GM12878 (cell line): ENCODE data around the gene HOXB6. TPM values are rescaled to one million over a fixed set of nuclear protein-coding genes. Genes with fewer than 3 reads are reported as not detected.

Experiments
- ATAC-seq: fragments of 200-7000 bp; cut with Tn5 transposase; 3 replicates; pipeline ENCODE4 v1.9.1; 2020; ENCODE audit warnings: mild to moderate bottlenecking, moderate library complexity
- BruUV-seq: library from RNA; stranded (reverse); fragments of 400-500 nt; replicated peaks from 2 replicates; lab custom pipeline; 2021; lab: Mats Ljungman, UMichigan
- CTCF ChIA-PET: fragments of 300-600 bp; sonication (Branson Sonifier 250); formaldehyde crosslinking; extraction: SDS; loops from one replicate; lab custom pipeline; 2021; ENCODE audit warnings: inconsistent platforms; lab: Yijun Ruan, JAX
- POLR2A ChIA-PET: fragments of 350-600 bp; formaldehyde crosslinking; extraction: SDS; loops from one replicate; lab custom pipeline; 2021; ENCODE audit warnings: inconsistent platforms; lab: Charles Lee
- RAD21 ChIA-PET: fragments of 300-600 bp; sonication (Branson Sonifier 250); formaldehyde crosslinking; loops from one replicate; lab custom pipeline; 2023; ENCODE audit warnings: antibody characterized with exemption; ENCODE audit not compliant: unreplicated experiment; lab: Charles Lee
- SMC1A ChIA-PET: fragments of 300-600 bp; sonication (Branson Sonifier 250); formaldehyde crosslinking; loops from one replicate; lab custom pipeline; 2023; ENCODE audit not compliant: unreplicated experiment, uncharacterized antibody; lab: Charles Lee
- DNase-seq: peaks from one replicate; pipeline ENCODE4 v3.0.0-alpha.2; 2011; ENCODE audit warnings: low read depth, low spot score
- FAIRE-seq: peaks from 3 replicates; lab custom pipeline; 2011; peaks lifted over from hg19 to GRCh38; lab: Jason Lieb, UNC
- H2AFZ ChIP-seq: 2 replicates; pipeline ENCODE4 v1.6.0; 2011; ENCODE audit warnings: low read depth, low read length, control low read depth; ENCODE audit not compliant: control insufficient read depth
- H3K27ac ChIP-seq: 2 replicates; pipeline ENCODE4 v1.5.1; 2011; ENCODE audit warnings: control low read depth; ENCODE audit not compliant: control insufficient read depth, insufficient read depth
- H3K27me3 ChIP-seq, 2 experiments: replicated peaks in 1 of 2; 2 replicates each; pipeline versions ENCODE4 v1.6.0 to v1.6.1; 2011; ENCODE audit warnings: low read length in 1 of 2; ENCODE audit not compliant: control insufficient read depth in 2 of 2, insufficient read depth in 2 of 2
- H3K36me3 ChIP-seq, 2 experiments: 2 replicates each; pipeline ENCODE4 v1.5.1; 2011; ENCODE audit warnings: low read length in 1 of 2; ENCODE audit not compliant: control insufficient read depth in 2 of 2, insufficient read depth in 2 of 2
- H3K4me1 ChIP-seq: 2 replicates; pipeline ENCODE4 v1.6.1; 2011; ENCODE audit warnings: mild to moderate bottlenecking, low read length, moderate library complexity, mixed read lengths; ENCODE audit not compliant: control insufficient read depth, insufficient read depth
- H3K4me2 ChIP-seq: 2 replicates; pipeline ENCODE4 v1.6.0; 2011; ENCODE audit warnings: control low read depth; ENCODE audit not compliant: control insufficient read depth, insufficient read depth
- H3K4me3 ChIP-seq: fragments of 200-600 bp; sonication (generic); 2 replicates; pipeline ENCODE4 v1.5.1; 2016
- H3K79me2 ChIP-seq: 2 replicates; pipeline ENCODE4 v1.6.0; 2011; ENCODE audit warnings: low read length; ENCODE audit not compliant: control insufficient read depth, insufficient read depth
- H3K9ac ChIP-seq: 2 replicates; pipeline ENCODE4 v1.8.0; 2011; ENCODE audit warnings: low read length, control low read depth, mixed read lengths; ENCODE audit not compliant: control insufficient read depth, insufficient read depth
- H3K9me3 ChIP-seq: replicated peaks from 3 replicates; pipeline ENCODE4 v1.5.1; 2011; ENCODE audit warnings: mild to moderate bottlenecking, low read length; ENCODE audit not compliant: control insufficient read depth, insufficient read depth
- H4K20me1 ChIP-seq: 2 replicates; pipeline ENCODE4 v1.6.0; 2011; ENCODE audit not compliant: control insufficient read depth, insufficient read depth
- CREB1 ChIP-seq: IDR thresholded peaks from 2 replicates; pipeline ENCODE4 v1.6.1; 2012; ENCODE audit warnings: low read depth, mild to moderate bottlenecking, inconsistent platforms
- NFXL1 ChIP-seq: fragments of 450-650 bp; IDR thresholded peaks from 2 replicates; pipeline ENCODE4 v1.6.1; 2017; ENCODE audit warnings: antibody characterized with exemption, mild to moderate bottlenecking, borderline replicate concordance
- PAX8 ChIP-seq: fragments of 450-650 bp; IDR thresholded peaks from 2 replicates; pipeline ENCODE4 v1.6.1; 2017; ENCODE audit warnings: mild to moderate bottlenecking, moderate library complexity
- POLR2AphosphoS5 ChIP-seq: IDR thresholded peaks from 2 replicates; pipeline ENCODE4 v1.6.1; 2011; ENCODE audit warnings: mild to moderate bottlenecking, low read length, inconsistent platforms
- SMAD5 ChIP-seq: IDR thresholded peaks from 2 replicates; pipeline ENCODE4 v1.6.1; 2016; ENCODE audit warnings: antibody characterized with exemption, low read depth
- SMARCA5 ChIP-seq: fragments of 450-650 bp; IDR thresholded peaks from 2 replicates; pipeline ENCODE4 v1.6.1; 2017; ENCODE audit warnings: mild to moderate bottlenecking
- SP1 ChIP-seq: IDR thresholded peaks from one replicate; pipeline ENCODE4 v1.6.1; 2011; ENCODE audit warnings: low read depth, low read length
- TBL1XR1 ChIP-seq: IDR thresholded peaks from 2 replicates; pipeline ENCODE4 v1.6.1; 2012; ENCODE audit warnings: low read depth, low read length, improper control_type of control experiment
- WGBS: methylation state at CpG from one replicate; pipeline ENCODE4 v1.1.6; 2016; ENCODE audit warnings: low lambda C conversion rate; ENCODE audit not compliant: insufficient replicate concordance, insufficient coverage; ENCODE audit errors: missing lambda C conversion rate; 5-methylcytosine and 5-hydroxymethylcytosine counted together
- in situ Hi-C: fragments of 300-500 bp; cut with MboI; formaldehyde crosslinking; loops from 9 replicates; pipeline ENCODE4 v1.14.3; 2018; ENCODE audit warnings: mixed read lengths
- intact Hi-C: fragments of 100-400 bp; cut with micrococcal nuclease; formaldehyde crosslinking; loops from one replicate; pipeline ENCODE4 v1.14.2; 2022; ENCODE audit not compliant: unreplicated experiment
- polyA plus RNA-seq, 11 experiments: library from polyadenylated mRNA; depleted of rRNA in 4 of 11; unstranded in 6 of 11; stranded (reverse) in 5 of 11; fragments of >200 nt; fragmentation: Nextera tagmentation in 4 of 11; fragmentation: Illumina TruSeq in 1 of 11; extraction: Ambion mirVana in 4 of 11; extraction: Trizol in 1 of 11; gene quantifications; 1 replicate in 1 of 11; 2 replicates in 10 of 11; pipeline versions ENCODE4 v1.2.1 to v1.2.3, GENCODE V29; 2011 to 2016; ENCODE audit warnings: inconsistent platforms in 2 of 11, missing spikeins in 2 of 11, low read depth in 1 of 11
- total RNA-seq, 4 experiments: library from RNA; depleted of rRNA in 3 of 4; stranded (reverse); fragments of >200 nt in 3 of 4; fragmentation: Illumina TruSeq in 1 of 4; extraction: Trizol in 1 of 4; gene quantifications; 2 replicates each; pipeline versions ENCODE4 v1.2.1 to v1.2.3, GENCODE V29; 2013 to 2021
- TF ChIP-seq, protein P1 (sequence below): IDR thresholded peaks from 2 replicates; pipeline ENCODE4 v1.6.1; 2012; ENCODE audit warnings: low read depth, low read length, improper control_type of control experiment
- TF ChIP-seq, protein P2 (sequence below): IDR thresholded peaks from 2 replicates; pipeline ENCODE4 v1.6.1; 2011; ENCODE audit warnings: low read depth, low read length, improper control_type of control experiment, borderline replicate concordance
- TF ChIP-seq, protein P3 (sequence below): fragments of 450-650 bp; formaldehyde crosslinking; IDR thresholded peaks from 2 replicates; pipeline ENCODE4 v1.4.0; 2020; ENCODE audit warnings: mild to moderate bottlenecking, moderate library complexity

The HOXB6 gene
- total and polyA plus RNA-seq, 10 of the 15 experiments (the other 5 are each of a cell fraction or from before 2014, with no cell fraction given): 0.04 to 0.51 (median 0.09) TPM; not detected in 2

DNA sequence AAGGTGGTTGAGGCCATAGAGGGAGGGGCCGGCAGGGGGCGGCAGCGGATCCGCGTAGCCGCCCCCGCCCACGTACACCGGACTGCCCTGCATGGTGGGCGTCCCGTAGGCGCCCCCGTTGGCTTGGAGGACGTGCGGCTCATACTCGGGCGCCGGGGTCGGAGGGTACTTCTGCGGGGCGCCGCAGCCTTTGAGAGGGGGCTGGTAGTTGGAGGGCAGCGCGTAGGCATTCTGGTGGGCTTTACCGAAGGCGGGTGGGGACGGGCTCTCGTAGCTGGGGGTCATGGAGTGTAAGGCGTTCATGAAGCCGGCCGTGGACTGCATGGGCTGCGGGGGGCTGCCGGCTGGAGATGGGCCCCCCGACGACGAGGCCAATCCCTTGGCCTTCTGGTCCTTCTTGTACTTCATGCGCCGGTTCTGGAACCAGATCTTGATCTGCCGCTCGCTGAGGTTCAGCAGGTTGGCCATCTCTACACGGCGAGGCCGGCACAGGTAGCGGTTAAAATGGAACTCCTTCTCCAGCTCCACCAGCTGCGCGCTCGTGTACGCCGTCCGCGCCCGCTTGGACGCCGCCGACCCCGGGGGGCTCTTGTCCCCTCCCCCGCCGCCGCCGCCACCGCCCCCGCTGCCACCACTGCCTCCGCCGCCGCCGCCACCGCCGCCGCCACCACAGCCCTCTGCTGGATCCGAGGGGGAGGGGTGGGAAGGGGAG is 54.1 kb downstream of the HOXB6 start:
- no peak for FAIRE-seq
- no peak for DNase-seq
- ChIA-PET RAD21 (no interaction called here), POLR2A (no interaction called here), CTCF (no interaction called here), SMC1A (interaction anchor here (0.6 to 1.1 kb wide), 2 partner anchors 9 to 26 kb away, joined by 3 read pairs; no protein-coding TSS in a partner anchor)
- Histone ChIP-seq H3K79me2 (no peaks in the 10 kb centered on the region), H3K4me2 (no peak overlapping the region), H3K36me3 (peaks cover 0 to 6% of the 10 kb centered on the region in 2 experiments; a peak in 2 of 4 replicates), H3K4me1 (peaks cover 4% of the 10 kb centered on the region), H3K27ac (no peak overlapping the region), H3K9ac (no peak overlapping the region), H3K9me3 (no peaks in the 10 kb centered on the region), H3K4me3 (no peak overlapping the region), H3K27me3 (no peaks in the 10 kb centered on the region), H4K20me1 (no peaks in the 10 kb centered on the region), H2AFZ (no peak overlapping the region)
- TF ChIP-seq SMAD5 (no peak), SP1 (no peak), CREB1 (no peak), PAX8 (no peak), TBL1XR1 (no peak), SMARCA5 (no peak), POLR2AphosphoS5 (no peak), NFXL1 (no peak)
- TF ChIP-seq, protein P1, sequence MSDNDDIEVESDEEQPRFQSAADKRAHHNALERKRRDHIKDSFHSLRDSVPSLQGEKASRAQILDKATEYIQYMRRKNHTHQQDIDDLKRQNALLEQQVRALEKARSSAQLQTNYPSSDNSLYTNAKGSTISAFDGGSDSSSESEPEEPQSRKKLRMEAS: no peak
- TF ChIP-seq, protein P2, sequence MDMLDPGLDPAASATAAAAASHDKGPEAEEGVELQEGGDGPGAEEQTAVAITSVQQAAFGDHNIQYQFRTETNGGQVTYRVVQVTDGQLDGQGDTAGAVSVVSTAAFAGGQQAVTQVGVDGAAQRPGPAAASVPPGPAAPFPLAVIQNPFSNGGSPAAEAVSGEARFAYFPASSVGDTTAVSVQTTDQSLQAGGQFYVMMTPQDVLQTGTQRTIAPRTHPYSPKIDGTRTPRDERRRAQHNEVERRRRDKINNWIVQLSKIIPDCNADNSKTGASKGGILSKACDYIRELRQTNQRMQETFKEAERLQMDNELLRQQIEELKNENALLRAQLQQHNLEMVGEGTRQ: no peak
- TF ChIP-seq, protein P3, sequence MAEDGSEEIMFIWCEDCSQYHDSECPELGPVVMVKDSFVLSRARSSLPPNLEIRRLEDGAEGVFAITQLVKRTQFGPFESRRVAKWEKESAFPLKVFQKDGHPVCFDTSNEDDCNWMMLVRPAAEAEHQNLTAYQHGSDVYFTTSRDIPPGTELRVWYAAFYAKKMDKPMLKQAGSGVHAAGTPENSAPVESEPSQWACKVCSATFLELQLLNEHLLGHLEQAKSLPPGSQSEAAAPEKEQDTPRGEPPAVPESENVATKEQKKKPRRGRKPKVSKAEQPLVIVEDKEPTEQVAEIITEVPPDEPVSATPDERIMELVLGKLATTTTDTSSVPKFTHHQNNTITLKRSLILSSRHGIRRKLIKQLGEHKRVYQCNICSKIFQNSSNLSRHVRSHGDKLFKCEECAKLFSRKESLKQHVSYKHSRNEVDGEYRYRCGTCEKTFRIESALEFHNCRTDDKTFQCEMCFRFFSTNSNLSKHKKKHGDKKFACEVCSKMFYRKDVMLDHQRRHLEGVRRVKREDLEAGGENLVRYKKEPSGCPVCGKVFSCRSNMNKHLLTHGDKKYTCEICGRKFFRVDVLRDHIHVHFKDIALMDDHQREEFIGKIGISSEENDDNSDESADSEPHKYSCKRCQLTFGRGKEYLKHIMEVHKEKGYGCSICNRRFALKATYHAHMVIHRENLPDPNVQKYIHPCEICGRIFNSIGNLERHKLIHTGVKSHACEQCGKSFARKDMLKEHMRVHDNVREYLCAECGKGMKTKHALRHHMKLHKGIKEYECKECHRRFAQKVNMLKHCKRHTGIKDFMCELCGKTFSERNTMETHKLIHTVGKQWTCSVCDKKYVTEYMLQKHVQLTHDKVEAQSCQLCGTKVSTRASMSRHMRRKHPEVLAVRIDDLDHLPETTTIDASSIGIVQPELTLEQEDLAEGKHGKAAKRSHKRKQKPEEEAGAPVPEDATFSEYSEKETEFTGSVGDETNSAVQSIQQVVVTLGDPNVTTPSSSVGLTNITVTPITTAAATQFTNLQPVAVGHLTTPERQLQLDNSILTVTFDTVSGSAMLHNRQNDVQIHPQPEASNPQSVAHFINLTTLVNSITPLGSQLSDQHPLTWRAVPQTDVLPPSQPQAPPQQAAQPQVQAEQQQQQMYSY: no peak
- in situ Hi-C loops (no loop called here), intact Hi-C loops (no loop called here)
- 94% methylated on average over 39 of the region's 70 CpGs for WGBS
- BruUV-seq: no TSS peak
- no peak for ATAC-seq
